CD4-positive, alpha-beta T cell treated with Interleukin-15 for 1 hour (primary cell): ENCODE measurements around the gene MFN2.
"Not testable (repeated sequence)": the region's sequence is repeated elsewhere in the genome, so short reads cannot be mapped to it uniquely, and the experiment has no call there.

ENCODE experiments used
- DNase-seq: peaks from one replicate; pipeline ENCODE4 v3.0.0-alpha.2; 2020

The MFN2 gene

GRCh38 chr1:12001249-12001917 is 21.1 kb downstream of the MFN2 start:
- no peak for DNase-seq

GRCh38 chr1:12001996-12002493 is 21.8 kb downstream of the MFN2 start:
- no peak for DNase-seq

GRCh38 chr1:12003762-12004161 is 23.5 kb downstream of the MFN2 start:
- no peak for DNase-seq

- no peak for DNase-seq
These were observed 25.4 kb downstream of the MFN2 start for GRCh38 chr1:12005488-12006166.

- DNase-seq: no peak
These were observed 26.1 kb downstream of the MFN2 start for GRCh38 chr1:12006167-12006921.

- no peak for DNase-seq
These were observed 27.0 kb downstream of the MFN2 start for GRCh38 chr1:12007204-12007603.

GRCh38 chr1:12008355-12008754 is 28.1 kb downstream of the MFN2 start:
- DNase-seq: not testable (repeated sequence)

- no peak for DNase-seq
These were observed 29.2 kb downstream of the MFN2 start for GRCh38 chr1:12009318-12009947.

GRCh38 chr1:12010746-12011570 is 30.7 kb downstream of the MFN2 start:
- DNase-seq: no peak

GRCh38 chr1:12011998-12012397 is 31.8 kb downstream of the MFN2 start:
- no peak for DNase-seq

- DNase-seq: no peak
These were observed 32.5 kb downstream of the MFN2 start for GRCh38 chr1:12012560-12013316.

- no peak for DNase-seq
These were observed 34.1 kb downstream of the MFN2 start for GRCh38 chr1:12014141-12014991.

GRCh38 chr1:12015001-12015491 is 34.8 kb downstream of the MFN2 start:
- no peak for DNase-seq

GRCh38 chr1:12015499-12015898 is 35.3 kb downstream of the MFN2 start:
- no peak for DNase-seq

- DNase-seq: no peak
These were observed 35.9 kb downstream of the MFN2 start for GRCh38 chr1:12016182-12016581.

GRCh38 chr1:12019858-12020509 is 39.7 kb downstream of the MFN2 start:
- no peak for DNase-seq

GRCh38 chr1:12021616-12022015 is 41.4 kb downstream of the MFN2 start:
- no peak for DNase-seq

GRCh38 chr1:12022036-12022435 is 41.8 kb downstream of the MFN2 start:
- DNase-seq: no peak

GRCh38 chr1:12026586-12026985 is 46.3 kb downstream of the MFN2 start:
- no peak for DNase-seq

GRCh38 chr1:12028248-12028647 is 48.0 kb downstream of the MFN2 start:
- no peak for DNase-seq
